Measurements from ENCODE around the gene TMSB10. TPM values are rescaled to one million over a fixed set of nuclear protein-coding genes. Genes with fewer than 3 reads are reported as not detected.

Gene TMSB10
- total RNA-seq, 1 experiment from 2014 or later, result 5,246 TPM

DNA sequence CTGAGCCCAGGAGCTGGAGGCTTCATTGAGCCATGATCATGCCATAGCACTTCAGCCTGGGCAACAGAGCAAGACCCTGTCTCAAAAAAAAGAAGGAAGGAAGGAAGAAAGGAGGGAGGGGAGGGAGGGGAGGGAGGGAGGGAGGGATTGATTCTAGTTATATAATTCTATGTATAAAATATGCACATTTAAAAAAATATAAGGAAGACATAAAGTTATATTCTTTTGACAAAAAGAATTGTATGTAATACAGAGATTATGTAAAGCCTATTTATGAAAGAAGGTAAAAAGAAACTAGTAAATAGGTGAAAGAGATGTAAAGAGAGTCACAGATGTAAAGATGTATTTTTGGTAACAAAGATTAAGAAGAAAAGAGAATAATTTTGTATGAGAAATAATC, 17.6 kb downstream of the TMSB10 start:
- Histone ChIP-seq H3K9ac (ENCODE audit: low read length) (no peak overlapping the region), H3F3A (ENCODE audit: low read length, unreplicated experiment) (peaks cover 6% of the 10 kb centered on the region), H4K20me1 (ENCODE audit: low read length) (no peaks in the 10 kb centered on the region), H3K27me3 (ENCODE audit: low read length) (no peaks in the 10 kb centered on the region), H3K79me2 (ENCODE audit: low read length) (peaks cover 13% of the 10 kb centered on the region), H3K36me3 (ENCODE audit: low read depth, low read length) (no peaks in the 10 kb centered on the region), H3K4me3 (ENCODE audit: low read length) (no peak overlapping the region), H3K9me2 (replicated peaks; ENCODE audit: low read length) (no peaks in the 10 kb centered on the region), H3K27ac (ENCODE audit: low read length) (no peak overlapping the region), H3K4me1 (ENCODE audit: insufficient read depth, low read length) (peaks cover 34% of the 10 kb centered on the region), H2AFZ (ENCODE audit: low read length) (no peak overlapping the region), H3K9me3 (ENCODE audit: low read length) (no peaks in the 10 kb centered on the region), H3K4me2 (ENCODE audit: low read length) (no peak overlapping the region)
- DNase-seq (no peak), ATAC-seq (no peak)
- CTCF ChIA-PET, result no interaction called here
- intact Hi-C loops (cut with micrococcal nuclease), result no loop called here
- no peak for TF ChIP-seq EZH2 (IDR thresholded peaks at IDR 0.05; ENCODE audit: low read length, unreplicated experiment)
- TF ChIP-seq, protein P1, sequence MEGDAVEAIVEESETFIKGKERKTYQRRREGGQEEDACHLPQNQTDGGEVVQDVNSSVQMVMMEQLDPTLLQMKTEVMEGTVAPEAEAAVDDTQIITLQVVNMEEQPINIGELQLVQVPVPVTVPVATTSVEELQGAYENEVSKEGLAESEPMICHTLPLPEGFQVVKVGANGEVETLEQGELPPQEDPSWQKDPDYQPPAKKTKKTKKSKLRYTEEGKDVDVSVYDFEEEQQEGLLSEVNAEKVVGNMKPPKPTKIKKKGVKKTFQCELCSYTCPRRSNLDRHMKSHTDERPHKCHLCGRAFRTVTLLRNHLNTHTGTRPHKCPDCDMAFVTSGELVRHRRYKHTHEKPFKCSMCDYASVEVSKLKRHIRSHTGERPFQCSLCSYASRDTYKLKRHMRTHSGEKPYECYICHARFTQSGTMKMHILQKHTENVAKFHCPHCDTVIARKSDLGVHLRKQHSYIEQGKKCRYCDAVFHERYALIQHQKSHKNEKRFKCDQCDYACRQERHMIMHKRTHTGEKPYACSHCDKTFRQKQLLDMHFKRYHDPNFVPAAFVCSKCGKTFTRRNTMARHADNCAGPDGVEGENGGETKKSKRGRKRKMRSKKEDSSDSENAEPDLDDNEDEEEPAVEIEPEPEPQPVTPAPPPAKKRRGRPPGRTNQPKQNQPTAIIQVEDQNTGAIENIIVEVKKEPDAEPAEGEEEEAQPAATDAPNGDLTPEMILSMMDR (conservative IDR thresholded peaks at IDR 0.05; ENCODE audit: low read depth, low read length), result no peak
- TF ChIP-seq EZH2phosphoT487 (IDR thresholded peaks at IDR 0.05; ENCODE audit: borderline replicate concordance, low read length), result no peak
- POLR2A ChIA-PET (ENCODE audit: unreplicated experiment), result interaction anchor here (0.7 kb wide), 1 partner anchor 116 kb away, joined by 3 read pairs; no protein-coding TSS in a partner anchor
- BruUV-seq (replicated peaks), result no TSS peak

DNA sequence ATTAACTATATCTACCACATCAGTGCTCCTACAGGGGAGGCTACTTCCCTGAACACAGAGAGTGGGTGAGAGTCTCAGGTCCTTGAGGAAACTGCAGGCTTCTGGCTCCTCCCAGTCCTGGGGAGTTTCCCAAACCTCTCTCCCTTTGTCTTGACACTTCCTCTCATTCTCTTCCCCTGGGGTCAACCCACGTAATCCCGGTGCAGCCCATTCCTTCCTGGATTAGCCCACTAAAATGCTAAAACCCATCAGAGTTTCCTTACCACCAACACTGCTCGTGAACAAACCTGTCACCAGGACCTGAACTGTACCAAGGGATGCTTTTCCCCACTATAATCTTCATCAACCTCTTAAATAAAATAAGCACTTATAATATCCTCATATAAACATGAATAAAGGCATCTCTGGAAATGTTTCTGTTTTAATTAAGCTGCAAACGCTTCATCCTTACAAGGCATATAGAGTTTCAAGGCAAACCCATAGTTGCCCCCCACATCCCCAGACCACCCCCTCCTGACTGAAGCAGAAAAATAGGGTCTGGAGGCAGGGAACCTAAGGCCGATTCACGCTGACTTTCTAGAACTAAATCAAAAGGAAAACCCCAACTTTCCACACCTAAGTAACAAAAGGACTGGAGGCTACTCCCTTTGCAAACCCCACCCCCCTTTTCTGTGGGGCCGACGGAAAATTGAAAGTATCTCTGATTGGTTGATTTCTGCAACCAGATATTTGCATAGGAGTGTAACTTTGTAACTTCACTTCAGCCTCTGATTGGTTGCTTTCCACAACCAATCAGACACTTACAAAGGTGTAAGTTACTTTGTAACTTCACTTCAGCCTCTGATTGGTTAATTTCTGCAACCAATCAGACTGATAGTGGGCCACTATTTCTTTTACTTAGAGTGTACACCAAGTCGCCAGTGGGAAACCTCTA, 19.0 kb downstream of the TMSB10 start:
- Histone ChIP-seq H3K27ac (ENCODE audit: low read length) (peak overlapping the region; percentile 22), H3K79me2 (ENCODE audit: low read length) (peaks cover 19% of the 10 kb centered on the region), H3K4me1 (ENCODE audit: insufficient read depth, low read length) (peaks cover 30% of the 10 kb centered on the region), H3F3A (ENCODE audit: low read length, unreplicated experiment) (peaks cover 6% of the 10 kb centered on the region), H3K36me3 (ENCODE audit: low read depth, low read length) (no peaks in the 10 kb centered on the region), H2AFZ (ENCODE audit: low read length) (peak overlapping the region; percentile 47; the same call in 1 of the 2 replicates), H3K9me2 (replicated peaks; ENCODE audit: low read length) (no peaks in the 10 kb centered on the region), H3K27me3 (ENCODE audit: low read length) (no peaks in the 10 kb centered on the region), H3K4me2 (ENCODE audit: low read length) (peak overlapping the region; percentile 26), H3K9me3 (ENCODE audit: low read length) (no peaks in the 10 kb centered on the region), H3K9ac (ENCODE audit: low read length) (no peak overlapping the region), H3K4me3 (ENCODE audit: low read length) (no peak overlapping the region), H4K20me1 (ENCODE audit: low read length) (no peaks in the 10 kb centered on the region)
- intact Hi-C loops (cut with micrococcal nuclease), result loop anchor here (5.0 kb wide), 2 partner anchors 292 to 427 kb away; no protein-coding TSS in a partner anchor
- no peak; the same call in 1 of the 2 replicates for ATAC-seq
- no peak for TF ChIP-seq EZH2phosphoT487 (IDR thresholded peaks at IDR 0.05; ENCODE audit: borderline replicate concordance, low read length)
- no peak for TF ChIP-seq EZH2 (IDR thresholded peaks at IDR 0.05; ENCODE audit: low read length, unreplicated experiment)
- TF ChIP-seq, protein P1 (conservative IDR thresholded peaks at IDR 0.05; ENCODE audit: low read depth, low read length), result no peak
- ChIA-PET CTCF (interaction anchor here (0.6 to 2.9 kb wide), 5 partner anchors 17 to 142 kb away, joined by 4 to 23 read pairs (median 14); no protein-coding TSS in a partner anchor), POLR2A (ENCODE audit: unreplicated experiment) (interaction anchor here (1.9 kb wide), 1 partner anchor 47 kb away, joined by 9 read pairs; the partner anchor contains the start of gene KCMF1)
- BruUV-seq (replicated peaks), result no TSS peak
- peak; percentile 63 for DNase-seq

All from PC-3 (cell line).